Fibroblast of peridontal ligament (primary cell): ENCODE measurements around the gene CUL4A.
"Not testable (repeated sequence)": the region's sequence is repeated elsewhere in the genome, so short reads cannot be mapped to it uniquely, and the experiment has no call there.

Experiments
- DNase-seq: peaks from one replicate; pipeline ENCODE4 v3.0.0-alpha.2; 2010; ENCODE audit errors: extremely low read depth

The CUL4A gene

GRCh38 chr13:113291129-113291528 is 81.7 kb downstream of the CUL4A start:
- DNase-seq, result no peak

- DNase-seq, result peak; percentile 44
Measured at GRCh38 chr13:113292021-113292862, 82.8 kb downstream of the CUL4A start.

GRCh38 chr13:113293686-113294085 is 84.3 kb downstream of the CUL4A start:
- DNase-seq, result no peak

GRCh38 chr13:113295776-113296175 is 86.4 kb downstream of the CUL4A start:
- no peak for DNase-seq

GRCh38 chr13:113296823-113297369 is 87.5 kb downstream of the CUL4A start, which contains the start of gene LAMP1:
TSS of gene LAMP1 (plus strand) at chr13:113297239. CDS start at chr13:113297435, 196 bp downstream.
- peak; percentile 95 for DNase-seq

GRCh38 chr13:113297370-113298042 is 88.1 kb downstream of the CUL4A start:
- DNase-seq, result peak; percentile 9

GRCh38 chr13:113298043-113298945 is 88.9 kb downstream of the CUL4A start:
- DNase-seq, result peak; percentile 20

- DNase-seq, result no peak
Measured at GRCh38 chr13:113299951-113300350, 90.5 kb downstream of the CUL4A start.

GRCh38 chr13:113302986-113303385 is 93.6 kb downstream of the CUL4A start:
- no peak for DNase-seq

- no peak for DNase-seq
Measured at GRCh38 chr13:113304121-113304520, 94.7 kb downstream of the CUL4A start.

- DNase-seq, result peak; percentile 56
Measured at GRCh38 chr13:113305208-113305607, 95.8 kb downstream of the CUL4A start.

- no peak for DNase-seq
Measured at GRCh38 chr13:113307491-113307890, 98.1 kb downstream of the CUL4A start.

- DNase-seq, result no peak
Measured at GRCh38 chr13:113309473-113309872, 100.1 kb downstream of the CUL4A start.

GRCh38 chr13:113314112-113314511 is 104.7 kb downstream of the CUL4A start:
- not testable (repeated sequence) for DNase-seq

GRCh38 chr13:113314895-113315470 is 105.6 kb downstream of the CUL4A start:
- not testable (repeated sequence) for DNase-seq

GRCh38 chr13:113315992-113316391 is 106.6 kb downstream of the CUL4A start:
- DNase-seq, result no peak
